K562 (cell line): ENCODE measurements around the gene IGSF21. TPM values are rescaled to one million over a fixed set of nuclear protein-coding genes. Genes with fewer than 3 reads are reported as not detected.
"Not testable (repeated sequence)": the region's sequence is repeated elsewhere in the genome, so short reads cannot be mapped to it uniquely, and the experiment has no call there.

ENCODE experiments used
- ATAC-seq: fragments of 200-7000 bp; cut with Tn5 transposase; 3 replicates; pipeline ENCODE4 v1.9.1; 2020; ENCODE audit warnings: moderate library complexity
- BruUV-seq: library from RNA; stranded (reverse); fragments of 400-500 nt; replicated peaks from 2 replicates; lab custom pipeline; 2021; lab: Mats Ljungman, UMichigan
- CTCF ChIA-PET: fragments of 300-600 bp; formaldehyde crosslinking; extraction: SDS; loops from one replicate; lab custom pipeline; 2021; ENCODE audit warnings: low intra/inter-chr PET ratio; lab: Yijun Ruan, JAX
- POLR2A ChIA-PET: fragments of 300-600, 350-650 bp; sonication (Branson Sonifier 250); formaldehyde crosslinking; extraction: SDS; loops from one replicate; lab custom pipeline; 2021; ENCODE audit warnings: antibody characterized with exemption, inconsistent platforms; lab: Yijun Ruan, JAX
- DNase-seq, 4 experiments: peaks; one replicate each; pipeline versions ENCODE4 v3.0.0 to v3.0.0-alpha.2; 2011 to 2018; ENCODE audit warnings: low spot score in 3 of 4, mixed read lengths in 3 of 4; ENCODE audit errors: extremely low read depth in 1 of 4
- FAIRE-seq: peaks from 2 replicates; lab custom pipeline; 2011; peaks lifted over from hg19 to GRCh38; lab: Jason Lieb, UNC
- H2AFZ ChIP-seq: 2 replicates; pipeline ENCODE4 v1.6.0; 2011; ENCODE audit warnings: low read depth, low read length, control low read depth, inconsistent platforms
- H3K27ac ChIP-seq: fragments of 200-600 bp; 3 replicates; pipeline ENCODE4 v1.8.0; 2011; ENCODE audit warnings: low read depth, mild to moderate bottlenecking, control low read depth, inconsistent platforms, low read length, moderate library complexity, mixed read lengths; ENCODE audit errors: extremely low read depth
- H3K27me3 ChIP-seq, 2 experiments: fragments of 300-600 bp in 1 of 2; 2 replicates in 1 of 2; 3 replicates in 1 of 2; pipeline versions ENCODE4 v1.6.0 to v1.8.0; 2011; ENCODE audit warnings: inconsistent platforms in 2 of 2, low read length in 2 of 2, mild to moderate bottlenecking in 1 of 2, mixed read lengths in 1 of 2, moderate library complexity in 1 of 2; ENCODE audit not compliant: control insufficient read depth in 2 of 2, insufficient read depth in 2 of 2
- H3K36me3 ChIP-seq: fragments of 300-600 bp; 3 replicates; pipeline ENCODE4 v1.8.0; 2011; ENCODE audit warnings: mild to moderate bottlenecking, low read length, inconsistent platforms; ENCODE audit not compliant: control insufficient read depth, insufficient read depth
- H3K4me1 ChIP-seq, 2 experiments: fragments of 200-600 bp in 1 of 2; replicated peaks in 1 of 2; 2 replicates in 1 of 2; 3 replicates in 1 of 2; pipeline versions ENCODE4 v1.5.1 to v1.8.0; 2011; ENCODE audit warnings: inconsistent platforms in 2 of 2, low read length in 2 of 2, mild to moderate bottlenecking in 1 of 2, mixed read lengths in 1 of 2, moderate library complexity in 1 of 2; ENCODE audit not compliant: control insufficient read depth in 2 of 2, insufficient read depth in 2 of 2
- H3K4me2 ChIP-seq: 2 replicates; pipeline ENCODE4 v1.6.1; 2011; ENCODE audit warnings: low read length, control low read depth, inconsistent platforms, mixed read lengths; ENCODE audit not compliant: insufficient read depth
- H3K4me3 ChIP-seq: fragments of 200-600 bp; sonication (generic), shearing (Covaris generic); 2 replicates; pipeline ENCODE4 v1.5.1; 2016; ENCODE audit warnings: control low read depth, inconsistent platforms
- H3K79me2 ChIP-seq: fragments of 200-600 bp; 3 replicates; pipeline ENCODE4 v1.8.0; 2011; ENCODE audit warnings: low read length, inconsistent platforms; ENCODE audit not compliant: control insufficient read depth, insufficient read depth
- H3K9ac ChIP-seq, 2 experiments: 2 replicates each; pipeline versions ENCODE4 v1.6.0 to v1.6.1; 2011; ENCODE audit warnings: low read depth in 2 of 2, low read length in 2 of 2, control low read depth in 1 of 2, inconsistent platforms in 1 of 2, mild to moderate bottlenecking in 1 of 2, mixed read lengths in 1 of 2; ENCODE audit not compliant: insufficient read depth in 1 of 2
- H3K9me1 ChIP-seq: one replicate; pipeline ENCODE4 v1.6.0; 2011; ENCODE audit warnings: inconsistent platforms, mild to moderate bottlenecking, low read length, moderate library complexity; ENCODE audit not compliant: control insufficient read depth, insufficient read depth
- H3K9me3 ChIP-seq: replicated peaks from 2 replicates; pipeline ENCODE4 v1.5.1; 2011; ENCODE audit warnings: low read depth, low read length, inconsistent platforms; ENCODE audit not compliant: control insufficient read depth, insufficient read depth
- H4K20me1 ChIP-seq: replicated peaks from 2 replicates; pipeline ENCODE4 v1.6.1; 2011; ENCODE audit warnings: low read length, inconsistent platforms, mixed read lengths; ENCODE audit not compliant: control insufficient read depth, insufficient read depth
- PURB ChIP-seq: sonication (generic); formaldehyde crosslinking; IDR thresholded peaks from 2 replicates; pipeline ENCODE4 v1.9.0; 2021; ENCODE audit warnings: low read depth, mild to moderate bottlenecking, missing genetic modification reagents
- SREBF2 ChIP-seq: sonication (generic); formaldehyde crosslinking; IDR thresholded peaks from 2 replicates; pipeline ENCODE4 v1.4.0; 2020; ENCODE audit warnings: mild to moderate bottlenecking, missing genetic modification reagents
- TRIM24 ChIP-seq, 2 experiments: fragments of 450-650 bp; IDR thresholded peaks; 2 replicates each; pipeline ENCODE4 v1.6.1; 2016
- ZBTB40 ChIP-seq, 2 experiments: fragments of 450-650 bp in 1 of 2; sonication (generic) in 1 of 2; formaldehyde crosslinking in 1 of 2; IDR thresholded peaks; 2 replicates each; pipeline versions ENCODE4 v1.7.1 to v1.9.0; 2016 to 2022; ENCODE audit warnings: inconsistent platforms in 1 of 2, mild to moderate bottlenecking in 1 of 2, missing genetic modification reagents in 1 of 2
- WGBS: fragments of 100-300 bp; shearing (Covaris generic); methylation state at CpG from one replicate; pipeline ENCODE4 v1.1.6; 2016; ENCODE audit warnings: low coverage, mixed read lengths; ENCODE audit not compliant: insufficient coverage; ENCODE audit errors: missing lambda C conversion rate; 5-methylcytosine and 5-hydroxymethylcytosine counted together
- in situ Hi-C: fragments of 300-500 bp; cut with MboI; formaldehyde crosslinking; loops from 4 replicates; pipeline ENCODE4 v1.15.0; 2018; ENCODE audit warnings: inconsistent platforms, mixed read lengths
- intact Hi-C: fragments of 100-400 bp; cut with micrococcal nuclease; formaldehyde crosslinking; loops from 2 replicates; pipeline ENCODE4 v1.14.2; 2022
- polyA plus RNA-seq, 8 experiments: library from polyadenylated mRNA; depleted of rRNA in 4 of 8; stranded (reverse) in 5 of 8; unstranded in 3 of 8; fragments of >200 nt; fragmentation: Nextera tagmentation in 2 of 8; fragmentation: Illumina TruSeq in 1 of 8; extraction: Ambion mirVana in 2 of 8; extraction: Trizol in 1 of 8; gene quantifications; 2 replicates each; pipeline versions ENCODE4 v1.2.1 to v1.2.3, GENCODE V29; 2011 to 2014; ENCODE audit warnings: inconsistent platforms in 1 of 8, missing spikeins in 1 of 8
- total RNA-seq, 7 experiments: library from RNA; depleted of rRNA in 6 of 7; stranded (reverse); fragments of >200 nt in 6 of 7; fragmentation: Illumina TruSeq in 2 of 7; extraction: Trizol in 2 of 7; gene quantifications; 2 replicates each; pipeline versions ENCODE4 v1.2.1 to v1.2.3, GENCODE V29; 2011 to 2021; ENCODE audit warnings: low replicate concordance in 1 of 7
- TF ChIP-seq, protein P1 (sequence below): fragments of 450-650 bp; formaldehyde crosslinking; IDR thresholded peaks from 2 replicates; pipeline ENCODE4 v1.4.0; 2022; ENCODE audit warnings: missing genetic modification characterization

Gene IGSF21
- total and polyA plus RNA-seq, 9 of the 15 experiments (the other 6 are each of a cell fraction or from before 2014, with no cell fraction given) = not detected

GRCh38 chr1:18372505-18372904 is 264.9 kb downstream of the IGSF21 start:
- in situ Hi-C loops, H3K9me1 ChIP-seq, H3K4me1 ChIP-seq, H3K27ac ChIP-seq, BruUV-seq, DNase-seq, H3K36me3 ChIP-seq, H3K9ac ChIP-seq, H3K79me2 ChIP-seq, intact Hi-C loops, H3K9me3 ChIP-seq, ATAC-seq, H2AFZ ChIP-seq, H4K20me1 ChIP-seq, FAIRE-seq, CTCF ChIA-PET, POLR2A ChIA-PET, H3K4me3 ChIP-seq, H3K4me2 ChIP-seq: not testable (repeated sequence)
- TF ChIP-seq, protein P1, sequence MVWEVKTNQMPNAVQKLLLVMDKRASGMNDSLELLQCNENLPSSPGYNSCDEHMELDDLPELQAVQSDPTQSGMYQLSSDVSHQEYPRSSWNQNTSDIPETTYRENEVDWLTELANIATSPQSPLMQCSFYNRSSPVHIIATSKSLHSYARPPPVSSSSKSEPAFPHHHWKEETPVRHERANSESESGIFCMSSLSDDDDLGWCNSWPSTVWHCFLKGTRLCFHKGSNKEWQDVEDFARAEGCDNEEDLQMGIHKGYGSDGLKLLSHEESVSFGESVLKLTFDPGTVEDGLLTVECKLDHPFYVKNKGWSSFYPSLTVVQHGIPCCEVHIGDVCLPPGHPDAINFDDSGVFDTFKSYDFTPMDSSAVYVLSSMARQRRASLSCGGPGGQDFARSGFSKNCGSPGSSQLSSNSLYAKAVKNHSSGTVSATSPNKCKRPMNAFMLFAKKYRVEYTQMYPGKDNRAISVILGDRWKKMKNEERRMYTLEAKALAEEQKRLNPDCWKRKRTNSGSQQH (CRISPR knock-in tag) = 0 out of 2 replicates have a peak, but pooled peaks have one; percentile 18
- H3K27me3 ChIP-seq = peaks cover 0 to 13% of the 10 kb centered on the region in 2 experiments; a peak in 2 of 5 replicates

DNA sequence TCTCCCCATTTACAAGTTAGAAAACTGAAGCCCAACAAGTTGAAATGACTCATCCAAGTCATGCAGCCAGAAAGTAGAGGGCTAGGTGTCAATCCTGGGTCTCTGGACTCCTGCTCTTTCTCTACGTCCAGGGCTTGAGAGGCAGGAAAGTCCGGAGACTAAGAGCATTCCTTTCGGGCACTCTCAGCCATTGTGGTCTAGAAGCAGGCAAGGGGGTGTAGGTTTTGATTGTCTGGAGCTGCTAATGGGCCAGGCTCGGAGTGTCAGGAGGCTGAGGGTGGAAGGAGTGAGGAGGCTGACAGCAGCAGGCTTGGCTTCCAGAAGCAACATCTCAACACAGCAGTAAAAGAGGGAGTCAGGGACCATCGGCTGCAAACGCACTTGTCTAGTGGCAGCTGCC is 265.6 kb downstream of the IGSF21 start:
- WGBS = 4% methylated on average over 6 of the region's 6 CpGs
- no peak overlapping the region for H3K4me3 ChIP-seq
- in situ Hi-C loops (no loop called here), intact Hi-C loops (no loop called here)
- H4K20me1 ChIP-seq = 0 out of 2 replicates have a peak, but pooled peaks cover 5% of the 10 kb centered on the region
- no peak overlapping the region for H3K27ac ChIP-seq
- H3K27me3 ChIP-seq = peaks cover 0 to 13% of the 10 kb centered on the region in 2 experiments; a peak in 2 of 5 replicates
- no peak for DNase-seq
- H3K9ac ChIP-seq = no peak overlapping the region
- no peaks in the 10 kb centered on the region for H3K9me3 ChIP-seq
- H3K4me2 ChIP-seq = no peak overlapping the region
- POLR2A ChIA-PET = no interaction called here
- no peaks in the 10 kb centered on the region for H3K9me1 ChIP-seq
- ATAC-seq = no peak
- no peaks in the 10 kb centered on the region for H3K36me3 ChIP-seq
- H3K4me1 ChIP-seq = peaks cover 0 to 3% of the 10 kb centered on the region in 2 experiments; a peak in 1 of 5 replicates
- BruUV-seq = no TSS peak
- H2AFZ ChIP-seq = no peak overlapping the region
- CTCF ChIA-PET = no interaction called here
- H3K79me2 ChIP-seq = no peaks in the 10 kb centered on the region
- FAIRE-seq = no peak
- TF ChIP-seq ZBTB40 (IDR thresholded peaks at IDR 0.05) (no peak), ZBTB40 (CRISPR knock-in tag; IDR thresholded peaks at IDR 0.05) (no peak), PURB (no peak), TRIM24 (IDR thresholded peaks at IDR 0.05) (no peak), SREBF2 (CRISPR knock-in tag) (no peak)
